Neural progenitor cell (in vitro differentiated cells): Measurements from ENCODE around the gene METTL16. TPM values are rescaled to one million over a fixed set of nuclear protein-coding genes. Genes with fewer than 3 reads are reported as not detected.

Experiments
- DNase-seq: peaks from one replicate; pipeline ENCODE4 v3.0.0-alpha.2; 2016; ENCODE audit warnings: low spot score
- H2AFZ ChIP-seq: fragments of 200-600 bp; sonication (generic); replicated peaks from 2 replicates; pipeline ENCODE4 v1.6.1; 2016; ENCODE audit warnings: antibody characterized with exemption
- H3F3A ChIP-seq: fragments of 200-600 bp; sonication (generic); 2 replicates; pipeline ENCODE4 v1.6.1; 2016; ENCODE audit warnings: antibody characterized with exemption, low read depth
- H3K27ac ChIP-seq: fragments of 200-600 bp; sonication (generic); 2 replicates; pipeline ENCODE4 v1.5.1; 2016; ENCODE audit warnings: mild to moderate bottlenecking
- H3K27me3 ChIP-seq: fragments of 200-600 bp; sonication (generic); 2 replicates; pipeline ENCODE4 v1.6.1; 2016; ENCODE audit warnings: mild to moderate bottlenecking, moderate library complexity
- H3K36me3 ChIP-seq: fragments of 200-600 bp; sonication (generic); 2 replicates; pipeline ENCODE4 v1.5.1; 2016
- H3K4me1 ChIP-seq: fragments of 200-600 bp; sonication (generic); 2 replicates; pipeline ENCODE4 v1.6.1; 2016; ENCODE audit warnings: mixed run types
- H3K4me2 ChIP-seq: fragments of 200-600 bp; sonication (generic); 2 replicates; pipeline ENCODE4 v1.6.1; 2016
- H3K4me3 ChIP-seq: fragments of 200-600 bp; sonication (generic); 2 replicates; pipeline ENCODE4 v1.5.1; 2016
- H3K79me2 ChIP-seq: fragments of 200-600 bp; sonication (generic); 2 replicates; pipeline ENCODE4 v1.6.1; 2016; ENCODE audit warnings: low read depth
- H3K9ac ChIP-seq: fragments of 200-600 bp; sonication (generic); 2 replicates; pipeline ENCODE4 v1.6.1; 2016
- H3K9me3 ChIP-seq: fragments of 200-600 bp; sonication (generic); 2 replicates; pipeline ENCODE4 v1.5.1; 2016; ENCODE audit warnings: low read depth
- H4K20me1 ChIP-seq: fragments of 200-600 bp; sonication (generic); 2 replicates; pipeline ENCODE4 v1.6.1; 2016; ENCODE audit warnings: low read depth
- H3K27ac Mint-ChIP-seq: 3 replicates; pipeline ENCODE4 v1.8.0; 2021; ENCODE audit warnings: mixed read lengths
- H3K27me3 Mint-ChIP-seq: 2 replicates; pipeline ENCODE4 v1.8.0; 2022; ENCODE audit warnings: low read depth, mild to moderate bottlenecking, inconsistent platforms, moderate library complexity, mixed read lengths; ENCODE audit not compliant: insufficient read depth
- H3K36me3 Mint-ChIP-seq: 3 replicates; pipeline ENCODE4 v1.8.0; 2021; ENCODE audit warnings: mixed read lengths
- H3K4me1 Mint-ChIP-seq: 3 replicates; pipeline ENCODE4 v1.8.0; 2021; ENCODE audit warnings: mixed read lengths
- H3K4me3 Mint-ChIP-seq: 3 replicates; pipeline ENCODE4 v1.8.0; 2021; ENCODE audit warnings: mild to moderate bottlenecking, moderate library complexity, mixed read lengths
- H3K9me3 Mint-ChIP-seq: 3 replicates; pipeline ENCODE4 v1.8.0; 2020; ENCODE audit warnings: mixed read lengths
- EZH2 ChIP-seq: fragments of 200-600 bp; sonication (generic); IDR thresholded peaks from 2 replicates; pipeline ENCODE4 v1.6.1; 2017; ENCODE audit warnings: antibody characterized with exemption, mild to moderate bottlenecking, moderate library complexity
- EZH2phosphoT487 ChIP-seq: fragments of 200-600 bp; sonication (generic); IDR thresholded peaks from 2 replicates; pipeline ENCODE4 v1.6.1; 2017; ENCODE audit warnings: antibody characterized with exemption
- total RNA-seq: library from RNA; depleted of rRNA; stranded (reverse); fragments of >200 nt; gene quantifications from 2 replicates; pipeline ENCODE4 v1.2.3, GENCODE V29; 2015; ENCODE audit warnings: low replicate concordance
- TF ChIP-seq, protein P1 (sequence below): fragments of 200-600 bp; sonication (generic); IDR thresholded peaks from 2 replicates; pipeline ENCODE4 v1.5.1; 2017; ENCODE audit warnings: antibody characterized with exemption, mild to moderate bottlenecking

The METTL16 gene
- total RNA-seq, 1 donor from 2014 or later, result 40.0 TPM

DNA sequence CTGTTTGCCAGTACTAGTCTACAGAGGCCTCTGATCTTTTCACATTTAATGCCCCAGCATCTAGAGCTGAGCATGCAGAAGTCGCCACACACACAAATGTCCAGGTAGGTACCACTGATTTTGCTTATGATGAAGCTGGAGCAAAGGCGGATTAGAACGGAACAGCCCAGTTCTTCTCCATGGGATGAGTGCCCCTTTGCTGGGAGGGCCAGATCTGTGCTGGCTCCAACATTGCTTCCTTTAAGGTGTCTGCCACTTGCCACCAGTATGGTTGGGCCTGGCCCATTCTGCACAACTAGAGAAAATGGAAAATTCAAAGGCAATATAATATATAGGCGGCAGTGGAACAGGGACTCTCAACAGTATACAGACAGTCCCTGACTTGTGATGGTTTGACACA, 108.6 kb downstream of the METTL16 start:
- peak overlapping the region; percentile 86 for H3K4me3 Mint-ChIP-seq
- no peaks in the 10 kb centered on the region for H3K36me3 Mint-ChIP-seq
- Histone ChIP-seq H3K36me3 (no peaks in the 10 kb centered on the region), H3K4me3 (no peak overlapping the region), H3F3A (peaks cover 45% of the 10 kb centered on the region), H3K9me3 (no peaks in the 10 kb centered on the region), H4K20me1 (peaks cover 17% of the 10 kb centered on the region), H3K27me3 (no peaks in the 10 kb centered on the region), H3K79me2 (peaks cover 12% of the 10 kb centered on the region), H3K4me1 (peaks cover 9% of the 10 kb centered on the region), H2AFZ (no peak overlapping the region), H3K27ac (no peak overlapping the region), H3K9ac (no peak overlapping the region), H3K4me2 (peak overlapping the region; percentile 95)
- no peaks in the 10 kb centered on the region for H3K9me3 Mint-ChIP-seq
- no peak for DNase-seq
- no peak overlapping the region for H3K27ac Mint-ChIP-seq
- H3K4me1 Mint-ChIP-seq, result peaks cover 54% of the 10 kb centered on the region
- H3K27me3 Mint-ChIP-seq, result peaks cover 19% of the 10 kb centered on the region
- no peak for TF ChIP-seq EZH2
- TF ChIP-seq, protein P1, sequence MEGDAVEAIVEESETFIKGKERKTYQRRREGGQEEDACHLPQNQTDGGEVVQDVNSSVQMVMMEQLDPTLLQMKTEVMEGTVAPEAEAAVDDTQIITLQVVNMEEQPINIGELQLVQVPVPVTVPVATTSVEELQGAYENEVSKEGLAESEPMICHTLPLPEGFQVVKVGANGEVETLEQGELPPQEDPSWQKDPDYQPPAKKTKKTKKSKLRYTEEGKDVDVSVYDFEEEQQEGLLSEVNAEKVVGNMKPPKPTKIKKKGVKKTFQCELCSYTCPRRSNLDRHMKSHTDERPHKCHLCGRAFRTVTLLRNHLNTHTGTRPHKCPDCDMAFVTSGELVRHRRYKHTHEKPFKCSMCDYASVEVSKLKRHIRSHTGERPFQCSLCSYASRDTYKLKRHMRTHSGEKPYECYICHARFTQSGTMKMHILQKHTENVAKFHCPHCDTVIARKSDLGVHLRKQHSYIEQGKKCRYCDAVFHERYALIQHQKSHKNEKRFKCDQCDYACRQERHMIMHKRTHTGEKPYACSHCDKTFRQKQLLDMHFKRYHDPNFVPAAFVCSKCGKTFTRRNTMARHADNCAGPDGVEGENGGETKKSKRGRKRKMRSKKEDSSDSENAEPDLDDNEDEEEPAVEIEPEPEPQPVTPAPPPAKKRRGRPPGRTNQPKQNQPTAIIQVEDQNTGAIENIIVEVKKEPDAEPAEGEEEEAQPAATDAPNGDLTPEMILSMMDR, result no peak
- TF ChIP-seq EZH2phosphoT487, result no peak

DNA sequence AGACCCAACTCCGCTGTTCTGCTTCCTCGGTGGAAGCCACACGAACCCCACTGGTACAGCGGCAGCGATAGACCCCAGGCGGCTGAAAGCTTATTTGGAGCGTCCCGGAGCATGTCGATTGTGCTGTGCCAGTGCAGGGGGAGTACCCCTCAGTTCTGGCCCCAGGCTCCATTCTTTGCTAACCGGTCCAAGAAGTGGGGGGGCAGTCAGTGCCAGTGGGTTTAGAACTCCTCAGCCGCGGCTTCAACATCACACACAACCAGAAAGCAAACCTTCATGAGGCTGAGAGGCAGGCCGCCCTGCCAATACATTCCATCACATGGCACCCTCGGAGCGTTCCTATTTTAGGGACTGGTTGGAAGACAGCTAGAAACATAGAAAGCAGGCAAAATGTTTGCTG, 109.1 kb downstream of the METTL16 start:
- peak; percentile 49 for DNase-seq
- Histone ChIP-seq H3K9ac (no peak overlapping the region), H3K27ac (no peak overlapping the region), H3K9me3 (no peaks in the 10 kb centered on the region), H2AFZ (peak overlapping the region; percentile 53), H3F3A (peaks cover 50% of the 10 kb centered on the region), H3K4me1 (peaks cover 12% of the 10 kb centered on the region), H3K4me2 (peak overlapping the region; percentile 95), H4K20me1 (peaks cover 22% of the 10 kb centered on the region), H3K27me3 (no peaks in the 10 kb centered on the region), H3K36me3 (no peaks in the 10 kb centered on the region), H3K4me3 (peak overlapping the region; percentile 81), H3K79me2 (peaks cover 17% of the 10 kb centered on the region)
- no peak overlapping the region for H3K27ac Mint-ChIP-seq
- H3K36me3 Mint-ChIP-seq, result no peaks in the 10 kb centered on the region
- H3K27me3 Mint-ChIP-seq, result peaks cover 21% of the 10 kb centered on the region
- TF ChIP-seq EZH2, result no peak
- TF ChIP-seq, protein P1, result no peak
- TF ChIP-seq EZH2phosphoT487, result no peak
- H3K9me3 Mint-ChIP-seq, result no peaks in the 10 kb centered on the region
- H3K4me1 Mint-ChIP-seq, result peaks cover 57% of the 10 kb centered on the region
- peak overlapping the region; percentile 86 for H3K4me3 Mint-ChIP-seq

DNA sequence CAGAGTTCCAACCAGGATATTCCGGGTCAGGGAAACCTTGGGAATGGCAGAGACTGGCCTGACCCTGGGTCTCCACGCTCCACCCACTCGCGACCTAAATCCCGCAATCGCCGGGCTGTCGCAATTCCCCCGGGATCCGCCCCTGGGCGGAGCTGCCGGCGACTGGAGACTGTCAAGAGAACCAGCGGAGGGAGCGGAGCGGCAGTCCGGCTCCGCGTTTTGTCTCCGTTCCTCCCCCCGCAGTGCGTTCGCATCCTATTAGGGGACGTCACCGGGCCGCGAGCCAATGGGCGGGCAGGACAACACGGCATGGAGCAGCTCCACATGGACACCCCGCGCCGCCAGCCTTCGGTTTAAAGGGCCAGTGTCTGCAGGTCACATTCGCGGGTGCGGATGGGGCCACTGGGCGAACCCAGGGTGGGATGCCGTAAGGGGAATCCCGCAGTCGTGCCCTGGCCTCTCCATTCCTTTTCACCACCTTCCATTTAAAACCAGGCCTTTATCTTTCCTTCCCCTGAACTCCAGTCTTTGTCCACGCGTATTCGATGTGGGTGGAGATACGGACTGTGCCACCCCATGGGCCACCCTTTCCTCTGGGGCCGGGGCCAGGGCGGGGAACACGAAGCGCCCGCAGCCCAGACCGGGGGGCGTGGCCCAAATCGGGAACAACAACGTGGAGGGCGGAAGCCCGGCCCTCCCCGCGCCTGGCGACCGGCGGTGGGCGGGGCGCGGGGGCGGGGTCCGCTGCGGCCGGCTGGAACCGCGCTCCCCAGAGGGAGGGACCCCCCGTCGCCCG, 110.1 kb downstream of the METTL16 start:
- no peaks in the 10 kb centered on the region for H3K27me3 ChIP-seq
- peaks cover 30% of the 10 kb centered on the region for H4K20me1 ChIP-seq
- Mint-ChIP-seq H3K27me3 (peaks cover 17% of the 10 kb centered on the region), H3K27ac (peak overlapping the region; percentile 97), H3K9me3 (no peaks in the 10 kb centered on the region), H3K4me3 (peak overlapping the region; percentile 94), H3K36me3 (no peaks in the 10 kb centered on the region), H3K4me1 (peaks cover 53% of the 10 kb centered on the region)
- H2AFZ ChIP-seq, result no peak overlapping the region
- peak; percentile 100 for DNase-seq
- no peak overlapping the region for H3K9ac ChIP-seq
- no peaks in the 10 kb centered on the region for H3K9me3 ChIP-seq
- TF ChIP-seq EZH2phosphoT487 (no peak), EZH2 (no peak)
- TF ChIP-seq, protein P1, result no peak
- peaks cover 20% of the 10 kb centered on the region for H3K4me1 ChIP-seq
- peak overlapping the region; percentile 89 for H3K27ac ChIP-seq
- peaks cover 20% of the 10 kb centered on the region for H3K79me2 ChIP-seq
- H3K36me3 ChIP-seq, result no peaks in the 10 kb centered on the region
- peak overlapping the region; percentile 95 for H3K4me2 ChIP-seq
- H3F3A ChIP-seq, result peaks cover 59% of the 10 kb centered on the region
- H3K4me3 ChIP-seq, result peak overlapping the region; percentile 81
